H1 (cell line): ENCODE data around the gene SPINK7. TPM values are rescaled to one million over a fixed set of nuclear protein-coding genes. Genes with fewer than 3 reads are reported as not detected.
"Not testable (repeated sequence)": the region's sequence is repeated elsewhere in the genome, so short reads cannot be mapped to it uniquely, and the experiment has no call there.

Experiments
- CTCF ChIA-PET: fragments of 300-600 bp; sonication (Branson Sonifier 250); formaldehyde crosslinking; loops from one replicate; lab custom pipeline; 2021; ENCODE audit not compliant: partially characterized antibody; lab: Charles Lee
- POLR2A ChIA-PET: fragments of 300-600 bp; sonication (Branson Sonifier 250); formaldehyde crosslinking; loops from one replicate; lab custom pipeline; 2021; ENCODE audit warnings: inconsistent platforms; ENCODE audit not compliant: partially characterized antibody; lab: Charles Lee
- DNase-seq, 2 experiments: peaks; one replicate each; pipeline versions ENCODE4 v3.0.0 to v3.0.0-alpha.2; 2010 to 2022; ENCODE audit warnings: low spot score in 2 of 2, low read depth in 1 of 2, mixed read lengths in 1 of 2
- FAIRE-seq: peaks from 2 replicates; lab custom pipeline; 2011; peaks lifted over from hg19 to GRCh38; lab: Jason Lieb, UNC
- H2AFZ ChIP-seq: 2 replicates; pipeline ENCODE4 v1.8.1; 2012; ENCODE audit warnings: low read length, inconsistent platforms
- H2AK5ac ChIP-seq: 2 replicates; pipeline ENCODE4 v1.6.1; 2013; ENCODE audit warnings: low read depth, low read length
- H2BK120ac ChIP-seq: replicated peaks from 2 replicates; pipeline ENCODE3; 2013; ENCODE audit warnings: low read depth, low read length, inconsistent platforms
- H2BK12ac ChIP-seq: 2 replicates; pipeline ENCODE4 v1.6.1; 2013; ENCODE audit warnings: low read depth, low read length
- H2BK15ac ChIP-seq: 2 replicates; pipeline ENCODE4 v1.6.1; 2013; ENCODE audit warnings: low read length
- H2BK20ac ChIP-seq: 2 replicates; pipeline ENCODE4 v1.6.1; 2013; ENCODE audit warnings: low read length
- H2BK5ac ChIP-seq: 2 replicates; pipeline ENCODE4 v1.6.1; 2013; ENCODE audit warnings: low read depth, low read length
- H3K14ac ChIP-seq: 2 replicates; pipeline ENCODE4 v1.6.1; 2013; ENCODE audit warnings: inconsistent platforms; ENCODE audit not compliant: insufficient read length
- H3K18ac ChIP-seq: 2 replicates; pipeline ENCODE4 v1.6.1; 2013; ENCODE audit warnings: low read length; ENCODE audit errors: extremely low read depth
- H3K23ac ChIP-seq: 2 replicates; pipeline ENCODE4 v1.6.1; 2013; ENCODE audit warnings: inconsistent platforms; ENCODE audit not compliant: insufficient read length
- H3K23me2 ChIP-seq: 2 replicates; pipeline ENCODE4 v1.6.1; 2013; ENCODE audit warnings: low read depth, low read length
- H3K27ac ChIP-seq: 2 replicates; pipeline ENCODE4 v1.6.1; 2011; ENCODE audit warnings: low read depth, low read length, inconsistent platforms
- H3K27me3 ChIP-seq, 4 experiments: replicated peaks in 1 of 4; 1 replicate in 1 of 4; 2 replicates in 3 of 4; pipeline versions ENCODE4 v1.6.1 to v1.8.1; 2011 to 2013; ENCODE audit warnings: low read length in 3 of 4, mild to moderate bottlenecking in 3 of 4, inconsistent platforms in 2 of 4, mixed read lengths in 2 of 4, moderate library complexity in 1 of 4; ENCODE audit not compliant: control insufficient read depth in 3 of 4, insufficient read depth in 3 of 4; ENCODE audit errors: extremely low read depth in 1 of 4
- H3K36me3 ChIP-seq, 4 experiments: 2 replicates each; pipeline versions ENCODE4 v1.6.1 to v1.8.1; 2011 to 2013; ENCODE audit warnings: mild to moderate bottlenecking in 4 of 4, low read length in 3 of 4, moderate library complexity in 2 of 4, control low read depth in 1 of 4, inconsistent platforms in 1 of 4; ENCODE audit not compliant: insufficient read depth in 4 of 4, control insufficient read depth in 2 of 4
- H3K4ac ChIP-seq: replicated peaks from 2 replicates; pipeline ENCODE3; 2013; ENCODE audit warnings: low read length, low read depth, mixed read lengths, inconsistent platforms; ENCODE audit not compliant: insufficient read length
- H3K4me1 ChIP-seq, 4 experiments: replicated peaks in 1 of 4; 1 replicate in 1 of 4; 2 replicates in 3 of 4; pipeline versions ENCODE4 v1.6.1 to v1.8.1; 2011 to 2013; ENCODE audit warnings: low read length in 3 of 4, inconsistent platforms in 2 of 4, mixed read lengths in 1 of 4; ENCODE audit not compliant: insufficient read depth in 4 of 4, control insufficient read depth in 3 of 4
- H3K4me2 ChIP-seq, 2 experiments: 2 replicates each; pipeline versions ENCODE4 v1.6.1 to v1.8.1; 2011 to 2013; ENCODE audit warnings: low read depth in 2 of 2, low read length in 2 of 2, control low read depth in 1 of 2, inconsistent platforms in 1 of 2, mild to moderate bottlenecking in 1 of 2; ENCODE audit not compliant: insufficient read depth in 1 of 2
- H3K4me3 ChIP-seq, 4 experiments: fragments of 200-600, 300-600 bp in 1 of 4; sonication (generic), shearing (Covaris generic), sonication (Bioruptor Twin) in 1 of 4; 2 replicates each; pipeline versions ENCODE4 v1.5.1 to v1.8.1; 2011 to 2016; ENCODE audit warnings: low read length in 4 of 4, low read depth in 3 of 4, control low read depth in 2 of 4, inconsistent platforms in 2 of 4, mild to moderate bottlenecking in 2 of 4, mixed read lengths in 1 of 4, moderate library complexity in 1 of 4; ENCODE audit not compliant: insufficient read depth in 2 of 4; ENCODE audit errors: extremely low read depth in 1 of 4
- H3K56ac ChIP-seq: replicated peaks from 2 replicates; pipeline ENCODE3; 2013; ENCODE audit warnings: low read depth, mild to moderate bottlenecking, mixed read lengths, low read length, inconsistent platforms; ENCODE audit not compliant: insufficient read length
- H3K79me1 ChIP-seq: 2 replicates; pipeline ENCODE4 v1.6.1; 2013; ENCODE audit warnings: low read depth, low read length, control low read depth
- H3K79me2 ChIP-seq, 2 experiments: 2 replicates each; pipeline versions ENCODE4 v1.6.1 to v1.8.1; 2012 to 2013; ENCODE audit warnings: low read length in 2 of 2, mild to moderate bottlenecking in 2 of 2, inconsistent platforms in 1 of 2; ENCODE audit not compliant: insufficient read depth in 2 of 2, control insufficient read depth in 1 of 2
- H3K9ac ChIP-seq, 4 experiments: replicated peaks in 1 of 4; 1 replicate in 1 of 4; 2 replicates in 3 of 4; pipeline versions ENCODE4 v1.6.1 to v1.8.1; 2011 to 2013; ENCODE audit warnings: low read depth in 3 of 4, low read length in 3 of 4, control low read depth in 2 of 4, mild to moderate bottlenecking in 2 of 4, moderate library complexity in 2 of 4, inconsistent platforms in 1 of 4; ENCODE audit errors: extremely low read depth in 1 of 4
- H3K9me3 ChIP-seq, 2 experiments: 2 replicates each; pipeline versions ENCODE4 v1.6.1 to v1.8.1; 2012 to 2013; ENCODE audit warnings: mild to moderate bottlenecking in 2 of 2, moderate library complexity in 2 of 2, control low read depth in 1 of 2, inconsistent platforms in 1 of 2, low read depth in 1 of 2, low read length in 1 of 2, mixed read lengths in 1 of 2; ENCODE audit not compliant: insufficient read depth in 2 of 2
- H4K20me1 ChIP-seq, 2 experiments: replicated peaks in 1 of 2; 2 replicates each; pipeline versions ENCODE3 to v1.8.1; 2011 to 2013; ENCODE audit warnings: inconsistent platforms in 2 of 2, low read length in 2 of 2, mild to moderate bottlenecking in 1 of 2; ENCODE audit not compliant: insufficient read depth in 2 of 2, control insufficient read depth in 1 of 2
- H4K5ac ChIP-seq: 2 replicates; pipeline ENCODE4 v1.6.1; 2013; ENCODE audit warnings: low read length, low read depth, mixed read lengths, inconsistent platforms; ENCODE audit not compliant: insufficient read length
- H4K8ac ChIP-seq: 2 replicates; pipeline ENCODE4 v1.8.0; 2013; ENCODE audit warnings: mild to moderate bottlenecking, moderate library complexity, low read length, inconsistent platforms; ENCODE audit not compliant: insufficient read depth; ENCODE audit errors: extremely low read depth
- H4K91ac ChIP-seq: replicated peaks from 2 replicates; pipeline ENCODE3; 2013; ENCODE audit warnings: low read length, mixed read lengths, inconsistent platforms; ENCODE audit not compliant: insufficient read length
- PHF8 ChIP-seq: fragments of 200-600 bp; sonication (generic); conservative IDR thresholded peaks from 2 replicates; pipeline ENCODE4 v1.7.1; 2012; ENCODE audit warnings: low read depth, mild to moderate bottlenecking, inconsistent platforms, low read length, moderate library complexity
- SIN3A ChIP-seq, 2 experiments: IDR thresholded peaks in 1 of 2; conservative IDR thresholded peaks in 1 of 2; 2 replicates each; pipeline ENCODE4 v1.6.1; 2011 to 2012; ENCODE audit warnings: low read length in 2 of 2, improper control_type of control experiment in 1 of 2, low read depth in 1 of 2, mild to moderate bottlenecking in 1 of 2
- SP4 ChIP-seq: IDR thresholded peaks from 2 replicates; pipeline ENCODE4 v1.6.1; 2012; ENCODE audit warnings: low read length, inconsistent platforms
- TAF1 ChIP-seq: IDR thresholded peaks from 2 replicates; pipeline ENCODE4 v1.6.1; 2011; ENCODE audit warnings: mild to moderate bottlenecking, low read depth, low read length
- WGBS, 2 experiments: shearing (Covaris generic) in 1 of 2; methylation state at CpG; one replicate each; pipeline versions ENCODE4 v1.1.6 to v1.1.7; 2013 to 2015; ENCODE audit warnings: low lambda C conversion rate in 2 of 2, mixed read lengths in 2 of 2, inconsistent platforms in 1 of 2, low coverage in 1 of 2, missing lambda C conversion rate in 1 of 2; ENCODE audit not compliant: insufficient replicate concordance in 2 of 2, insufficient coverage in 1 of 2, insufficient read length in 1 of 2; ENCODE audit errors: extremely low coverage in 1 of 2, missing lambda C conversion rate in 1 of 2; 5-methylcytosine and 5-hydroxymethylcytosine counted together
- polyA plus RNA-seq, 7 experiments: library from polyadenylated mRNA; depleted of rRNA in 3 of 7; stranded (reverse) in 5 of 7; unstranded in 2 of 7; fragments of >200 nt in 5 of 7; fragments of 200-250 nt in 2 of 7; gene quantifications; 1 replicate in 5 of 7; 2 replicates in 1 of 7; 4 replicates in 1 of 7; pipeline versions ENCODE4 v1.2.1 to v1.2.3, GENCODE V29; 2011 to 2013; ENCODE audit warnings: missing spikeins in 2 of 7, mixed read lengths in 2 of 7
- total RNA-seq: library from RNA; stranded (reverse); fragmentation: NEBNext Ultra II Directional; extraction: Animal tissue kit (Norgen Biotek cat#: 25700); gene quantifications from 2 replicates; pipeline ENCODE4 v1.2.1, GENCODE V29; 2021
- TF ChIP-seq, protein P1 (sequence below): IDR thresholded peaks from 2 replicates; pipeline ENCODE4 v1.6.1; 2012; ENCODE audit warnings: inconsistent platforms
- TF ChIP-seq, protein P2 (sequence below): IDR thresholded peaks from 2 replicates; pipeline ENCODE4 v1.6.1; 2011; ENCODE audit warnings: low read length, improper control_type of control experiment
- TF ChIP-seq, protein P3 (sequence below): IDR thresholded peaks from 2 replicates; pipeline ENCODE4 v1.6.1; 2011; ENCODE audit warnings: low read depth, mild to moderate bottlenecking, low read length; ENCODE audit not compliant: insufficient read depth

Gene SPINK7
- total and polyA plus RNA-seq, 2 of the 8 experiments (the other 6 are each of a cell fraction or from before 2014, with no cell fraction given): not detected

DNA sequence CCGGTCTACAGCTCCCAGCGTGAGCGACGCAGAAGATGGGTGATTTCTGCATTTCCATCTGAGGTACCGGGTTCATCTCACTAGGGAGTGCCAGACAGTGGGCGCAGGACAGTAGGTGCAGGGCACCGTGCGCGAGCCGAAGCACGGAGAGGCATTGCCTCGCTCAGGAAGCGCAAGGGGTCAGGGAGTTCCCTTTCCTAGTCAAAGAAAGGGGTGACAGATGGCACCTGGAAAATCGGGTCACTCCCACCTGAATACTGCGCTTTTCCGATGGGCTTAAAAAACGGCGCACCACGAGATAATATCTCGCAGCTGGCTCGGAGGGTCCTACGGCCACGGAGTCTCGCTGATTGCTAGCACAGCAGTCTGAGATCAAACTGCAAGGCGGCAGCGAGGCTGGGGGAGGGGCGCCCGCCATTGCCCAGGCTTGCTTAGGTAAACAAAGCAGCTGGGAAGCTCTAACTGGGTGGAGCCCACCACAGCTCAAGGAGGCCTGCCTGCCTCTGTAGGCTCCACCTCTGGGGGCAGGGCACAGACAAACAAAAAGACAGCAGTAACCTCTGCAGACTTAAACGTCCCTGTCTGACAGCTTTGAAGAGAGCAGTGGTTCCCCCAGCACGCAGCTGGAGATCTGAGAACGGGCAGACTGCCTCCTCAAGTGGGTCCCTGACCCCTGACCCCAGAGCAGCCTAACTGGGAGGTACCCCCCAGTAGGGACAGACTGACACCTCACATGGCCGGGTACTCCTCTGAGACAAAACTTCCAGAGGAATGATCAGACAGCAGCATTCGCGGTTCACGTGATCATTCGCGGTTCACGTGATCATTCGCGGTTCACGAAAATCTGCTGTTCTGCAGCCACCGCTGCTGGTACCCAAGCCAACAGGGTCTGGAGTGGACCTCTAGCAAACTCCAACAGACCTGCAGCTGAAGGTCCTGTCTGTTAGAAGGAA lies 8.1 kb downstream of the SPINK7 start:
- Histone ChIP-seq H4K5ac (peak overlapping the region; percentile 86), H3K4me3 (peak overlapping the region; percentile 54 to 85 (median 60)), H3K4me2 (peak overlapping the region; percentile 68 to 79), H2BK12ac (peak overlapping the region; percentile 60; the same call in 1 of the 2 replicates), H3K9ac (peak overlapping the region in 3 of 4 experiments; percentile 68 to 89 (median 81); a peak in 6 of 7 replicates), H4K8ac (peak overlapping the region; percentile 95), H3K18ac (peak overlapping the region; percentile 71; the same call in 1 of the 2 replicates), H2AFZ (peak overlapping the region; percentile 76), H3K27ac (peak overlapping the region; percentile 58; the same call in 1 of the 2 replicates)
- H3K9me3 ChIP-seq, CTCF ChIA-PET, FAIRE-seq, H3K23ac ChIP-seq, H3K27me3 ChIP-seq, H3K36me3 ChIP-seq, H3K23me2 ChIP-seq, H3K4me1 ChIP-seq, H2BK5ac ChIP-seq, H4K91ac ChIP-seq, H3K79me2 ChIP-seq, H4K20me1 ChIP-seq, H3K14ac ChIP-seq, H2BK15ac ChIP-seq, H3K56ac ChIP-seq, H2BK120ac ChIP-seq, H3K4ac ChIP-seq, H2BK20ac ChIP-seq, H2AK5ac ChIP-seq, H3K79me1 ChIP-seq: not testable (repeated sequence)
- TF ChIP-seq TAF1 (0 out of 2 replicates have a peak, but pooled peaks have one; percentile 30), PHF8 (0 out of 2 replicates have a peak, but pooled peaks have one; percentile 25), SIN3A (conservative IDR thresholded peaks at IDR 0.05 in 1 of 2, IDR thresholded peaks at IDR 0.05 in 1 of 2; ENCODE audit: low read depth in 1 of 2, low read length in 2 of 2) (peak; percentile 60 to 70; a peak in 1 of 4 replicates), SP4 (peak; percentile 77; the same call in 1 of the 2 replicates)
- TF ChIP-seq, protein P1, sequence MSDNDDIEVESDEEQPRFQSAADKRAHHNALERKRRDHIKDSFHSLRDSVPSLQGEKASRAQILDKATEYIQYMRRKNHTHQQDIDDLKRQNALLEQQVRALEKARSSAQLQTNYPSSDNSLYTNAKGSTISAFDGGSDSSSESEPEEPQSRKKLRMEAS: peak; percentile 45; the same call in 1 of the 2 replicates
- TF ChIP-seq, protein P2, sequence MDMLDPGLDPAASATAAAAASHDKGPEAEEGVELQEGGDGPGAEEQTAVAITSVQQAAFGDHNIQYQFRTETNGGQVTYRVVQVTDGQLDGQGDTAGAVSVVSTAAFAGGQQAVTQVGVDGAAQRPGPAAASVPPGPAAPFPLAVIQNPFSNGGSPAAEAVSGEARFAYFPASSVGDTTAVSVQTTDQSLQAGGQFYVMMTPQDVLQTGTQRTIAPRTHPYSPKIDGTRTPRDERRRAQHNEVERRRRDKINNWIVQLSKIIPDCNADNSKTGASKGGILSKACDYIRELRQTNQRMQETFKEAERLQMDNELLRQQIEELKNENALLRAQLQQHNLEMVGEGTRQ: peak; percentile 90
- TF ChIP-seq, protein P3, sequence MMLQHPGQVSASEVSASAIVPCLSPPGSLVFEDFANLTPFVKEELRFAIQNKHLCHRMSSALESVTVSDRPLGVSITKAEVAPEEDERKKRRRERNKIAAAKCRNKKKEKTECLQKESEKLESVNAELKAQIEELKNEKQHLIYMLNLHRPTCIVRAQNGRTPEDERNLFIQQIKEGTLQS: peak; percentile 87
- POLR2A ChIA-PET: interaction anchor here (0.9 to 2.2 kb wide), 3 partner anchors 13 to 37 kb away, joined by 4 to 6 read pairs (median 4); no protein-coding TSS in a partner anchor
- WGBS, 2 experiments: 14% methylated on average over 37 of the region's 42 CpGs; no CpG with 5 or more reads in 1 of the 2 experiments
- DNase-seq: peak in 1 of 2 experiments; percentile 74
